ENCODE measurements around the gene ABI1. TPM values are rescaled to one million over a fixed set of nuclear protein-coding genes. Genes with fewer than 3 reads are reported as not detected.

The ABI1 gene
- total and polyA plus RNA-seq, 9 of the 15 experiments (the other 6 are each of a cell fraction or from before 2014, with no cell fraction given) = 22.1 to 52.3 (median 39.0) TPM

DNA sequence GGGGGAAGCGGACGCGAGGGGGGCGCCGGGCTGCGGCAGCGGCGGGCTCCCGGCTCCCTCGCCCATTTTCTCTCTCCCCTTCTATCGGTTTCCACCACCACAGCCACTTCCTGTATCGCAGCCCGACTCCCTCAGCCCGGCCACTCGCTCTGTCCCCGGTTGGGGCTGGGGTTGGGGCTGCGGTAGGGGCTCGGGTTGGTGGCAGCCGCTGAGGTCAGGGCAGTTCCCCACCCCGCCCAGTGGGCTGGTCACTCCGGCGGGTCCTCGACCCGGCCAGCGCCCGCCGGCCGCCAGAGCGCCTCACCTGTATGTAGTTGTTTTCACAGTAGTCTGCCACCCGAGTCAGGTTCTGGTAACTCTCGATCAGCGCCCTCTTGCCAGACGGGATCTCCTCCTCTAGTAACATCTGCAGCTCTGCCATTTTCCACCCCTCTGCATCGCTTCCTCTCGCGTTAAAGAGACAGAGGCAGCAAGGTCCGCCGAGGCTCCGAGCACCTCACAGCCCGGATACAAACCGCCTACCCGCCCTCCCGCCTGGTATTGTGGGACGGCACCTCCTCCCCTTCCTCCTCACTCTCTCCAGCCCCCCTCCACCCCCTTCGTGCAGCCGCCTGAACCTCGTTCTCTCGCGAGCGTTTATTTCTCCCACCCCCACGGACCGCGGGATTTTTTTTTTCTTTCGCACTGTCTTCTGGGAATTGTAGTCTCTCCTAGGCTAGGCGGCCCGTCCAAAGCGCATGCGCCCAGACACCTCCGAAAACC lies at the start of gene ABI1 (continued):
- TF ChIP-seq, protein P1, sequence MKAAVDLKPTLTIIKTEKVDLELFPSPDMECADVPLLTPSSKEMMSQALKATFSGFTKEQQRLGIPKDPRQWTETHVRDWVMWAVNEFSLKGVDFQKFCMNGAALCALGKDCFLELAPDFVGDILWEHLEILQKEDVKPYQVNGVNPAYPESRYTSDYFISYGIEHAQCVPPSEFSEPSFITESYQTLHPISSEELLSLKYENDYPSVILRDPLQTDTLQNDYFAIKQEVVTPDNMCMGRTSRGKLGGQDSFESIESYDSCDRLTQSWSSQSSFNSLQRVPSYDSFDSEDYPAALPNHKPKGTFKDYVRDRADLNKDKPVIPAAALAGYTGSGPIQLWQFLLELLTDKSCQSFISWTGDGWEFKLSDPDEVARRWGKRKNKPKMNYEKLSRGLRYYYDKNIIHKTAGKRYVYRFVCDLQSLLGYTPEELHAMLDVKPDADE (conservative IDR thresholded peaks at IDR 0.05; ENCODE audit: control insufficient read depth, low read depth, low read length) = no peak
- 0 out of 2 replicates have a peak, but pooled peaks have one; percentile 6 for TF ChIP-seq RB1 (IDR thresholded peaks at IDR 0.05; ENCODE audit: low read depth)
- peak; percentile 59 for TF ChIP-seq GTF2E2 (tag; IDR thresholded peaks at IDR 0.05)
- TF ChIP-seq NR2F6 (CRISPR knock-in tag; IDR thresholded peaks at IDR 0.05) = no peak
- TF ChIP-seq YY1 (IDR thresholded peaks at IDR 0.05; ENCODE audit: borderline replicate concordance in 1 of 3, control insufficient read depth in 1 of 3, extremely low read depth in 1 of 3, insufficient read depth in 3 of 3, insufficient read length in 1 of 3, insufficient replicate concordance in 2 of 3, low read depth in 1 of 3, low read length in 2 of 3) = peak; percentile 42 to 84 (median 57)
- TF ChIP-seq, protein P2, sequence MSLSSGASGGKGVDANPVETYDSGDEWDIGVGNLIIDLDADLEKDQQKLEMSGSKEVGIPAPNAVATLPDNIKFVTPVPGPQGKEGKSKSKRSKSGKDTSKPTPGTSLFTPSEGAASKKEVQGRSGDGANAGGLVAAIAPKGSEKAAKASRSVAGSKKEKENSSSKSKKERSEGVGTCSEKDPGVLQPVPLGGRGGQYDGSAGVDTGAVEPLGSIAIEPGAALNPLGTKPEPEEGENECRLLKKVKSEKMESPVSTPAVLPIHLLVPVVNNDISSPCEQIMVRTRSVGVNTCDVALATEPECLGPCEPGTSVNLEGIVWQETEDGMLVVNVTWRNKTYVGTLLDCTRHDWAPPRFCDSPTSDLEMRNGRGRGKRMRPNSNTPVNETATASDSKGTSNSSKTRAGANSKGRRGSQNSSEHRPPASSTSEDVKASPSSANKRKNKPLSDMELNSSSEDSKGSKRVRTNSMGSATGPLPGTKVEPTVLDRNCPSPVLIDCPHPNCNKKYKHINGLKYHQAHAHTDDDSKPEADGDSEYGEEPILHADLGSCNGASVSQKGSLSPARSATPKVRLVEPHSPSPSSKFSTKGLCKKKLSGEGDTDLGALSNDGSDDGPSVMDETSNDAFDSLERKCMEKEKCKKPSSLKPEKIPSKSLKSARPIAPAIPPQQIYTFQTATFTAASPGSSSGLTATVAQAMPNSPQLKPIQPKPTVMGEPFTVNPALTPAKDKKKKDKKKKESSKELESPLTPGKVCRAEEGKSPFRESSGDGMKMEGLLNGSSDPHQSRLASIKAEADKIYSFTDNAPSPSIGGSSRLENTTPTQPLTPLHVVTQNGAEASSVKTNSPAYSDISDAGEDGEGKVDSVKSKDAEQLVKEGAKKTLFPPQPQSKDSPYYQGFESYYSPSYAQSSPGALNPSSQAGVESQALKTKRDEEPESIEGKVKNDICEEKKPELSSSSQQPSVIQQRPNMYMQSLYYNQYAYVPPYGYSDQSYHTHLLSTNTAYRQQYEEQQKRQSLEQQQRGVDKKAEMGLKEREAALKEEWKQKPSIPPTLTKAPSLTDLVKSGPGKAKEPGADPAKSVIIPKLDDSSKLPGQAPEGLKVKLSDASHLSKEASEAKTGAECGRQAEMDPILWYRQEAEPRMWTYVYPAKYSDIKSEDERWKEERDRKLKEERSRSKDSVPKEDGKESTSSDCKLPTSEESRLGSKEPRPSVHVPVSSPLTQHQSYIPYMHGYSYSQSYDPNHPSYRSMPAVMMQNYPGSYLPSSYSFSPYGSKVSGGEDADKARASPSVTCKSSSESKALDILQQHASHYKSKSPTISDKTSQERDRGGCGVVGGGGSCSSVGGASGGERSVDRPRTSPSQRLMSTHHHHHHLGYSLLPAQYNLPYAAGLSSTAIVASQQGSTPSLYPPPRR (CRISPR knock-in tag; IDR thresholded peaks at IDR 0.05; ENCODE audit: borderline replicate concordance) = no peak
- peak; percentile 48; the same call in 1 of the 2 replicates for TF ChIP-seq ZEB2 (IDR thresholded peaks at IDR 0.05)
- no peak for TF ChIP-seq BCL6 (CRISPR knock-in tag; IDR thresholded peaks at IDR 0.05)
- TF ChIP-seq MCM7 (IDR thresholded peaks at IDR 0.05) = no peak
- no peak for TF ChIP-seq ARID1B (IDR thresholded peaks at IDR 0.05)
- no peak for TF ChIP-seq GTF2A2 (tag; IDR thresholded peaks at IDR 0.05)
- TF ChIP-seq FOXP1 (CRISPR knock-in tag; IDR thresholded peaks at IDR 0.05) = no peak
- no peak for TF ChIP-seq RAD21 (CRISPR knock-in tag; conservative IDR thresholded peaks at IDR 0.05 in 1 of 2, IDR thresholded peaks at IDR 0.05 in 1 of 2)
- TF ChIP-seq TARDBP (IDR thresholded peaks at IDR 0.05) = no peak
- TF ChIP-seq, protein P3, sequence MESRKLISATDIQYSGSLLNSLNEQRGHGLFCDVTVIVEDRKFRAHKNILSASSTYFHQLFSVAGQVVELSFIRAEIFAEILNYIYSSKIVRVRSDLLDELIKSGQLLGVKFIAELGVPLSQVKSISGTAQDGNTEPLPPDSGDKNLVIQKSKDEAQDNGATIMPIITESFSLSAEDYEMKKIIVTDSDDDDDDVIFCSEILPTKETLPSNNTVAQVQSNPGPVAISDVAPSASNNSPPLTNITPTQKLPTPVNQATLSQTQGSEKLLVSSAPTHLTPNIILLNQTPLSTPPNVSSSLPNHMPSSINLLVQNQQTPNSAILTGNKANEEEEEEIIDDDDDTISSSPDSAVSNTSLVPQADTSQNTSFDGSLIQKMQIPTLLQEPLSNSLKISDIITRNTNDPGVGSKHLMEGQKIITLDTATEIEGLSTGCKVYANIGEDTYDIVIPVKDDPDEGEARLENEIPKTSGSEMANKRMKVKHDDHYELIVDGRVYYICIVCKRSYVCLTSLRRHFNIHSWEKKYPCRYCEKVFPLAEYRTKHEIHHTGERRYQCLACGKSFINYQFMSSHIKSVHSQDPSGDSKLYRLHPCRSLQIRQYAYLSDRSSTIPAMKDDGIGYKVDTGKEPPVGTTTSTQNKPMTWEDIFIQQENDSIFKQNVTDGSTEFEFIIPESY (CRISPR knock-in tag; IDR thresholded peaks at IDR 0.05) = no peak
- TF ChIP-seq ZBED1 (IDR thresholded peaks at IDR 0.05) = no peak
- TF ChIP-seq ESRRB (CRISPR knock-in tag; IDR thresholded peaks at IDR 0.05; ENCODE audit: borderline replicate concordance) = no peak
- TF ChIP-seq TSC22D4 (tag; IDR thresholded peaks at IDR 0.05) = no peak
